Keratinocyte (primary cell): ENCODE data around the gene HYDIN. TPM values are rescaled to one million over a fixed set of nuclear protein-coding genes. Genes with fewer than 3 reads are reported as not detected.

Source experiments
- DNase-seq: peaks from one replicate; pipeline ENCODE4 v3.0.0-alpha.2; 2011; ENCODE audit warnings: low read depth, missing footprints, low spot score
- FAIRE-seq: peaks from 2 replicates; lab custom pipeline; 2011; peaks lifted over from hg19 to GRCh38; lab: Jason Lieb, UNC
- H2AFZ ChIP-seq: 2 replicates; pipeline ENCODE4 v1.6.0; 2012; ENCODE audit warnings: low read length, control low read depth, inconsistent platforms; ENCODE audit not compliant: control insufficient read depth
- H3K27ac ChIP-seq: 2 replicates; pipeline ENCODE4 v1.5.1; 2011; ENCODE audit warnings: low read length; ENCODE audit not compliant: control insufficient read depth, insufficient read depth
- H3K27me3 ChIP-seq: 3 replicates; pipeline ENCODE4 v1.6.0; 2011; ENCODE audit warnings: low read length; ENCODE audit not compliant: control insufficient read depth, insufficient read depth; ENCODE audit errors: extremely low read depth
- H3K36me3 ChIP-seq, 2 experiments: 2 replicates in 1 of 2; 3 replicates in 1 of 2; pipeline ENCODE4 v1.5.1; 2011; ENCODE audit warnings: low read length in 2 of 2, mild to moderate bottlenecking in 1 of 2; ENCODE audit not compliant: control insufficient read depth in 2 of 2, insufficient read depth in 2 of 2; ENCODE audit errors: extremely low read depth in 1 of 2
- H3K4me1 ChIP-seq: 3 replicates; pipeline ENCODE4 v1.5.1; 2011; ENCODE audit warnings: low read length; ENCODE audit not compliant: control insufficient read depth, insufficient read depth; ENCODE audit errors: extremely low read depth
- H3K4me2 ChIP-seq: 3 replicates; pipeline ENCODE4 v1.6.0; 2011; ENCODE audit warnings: low read depth, low read length; ENCODE audit not compliant: control insufficient read depth, insufficient read depth; ENCODE audit errors: extremely low read depth
- H3K4me3 ChIP-seq, 3 experiments: fragments of 200-600 bp in 1 of 3; sonication (generic) in 1 of 3; 2 replicates in 2 of 3; 3 replicates in 1 of 3; pipeline ENCODE4 v1.5.1; 2011 to 2016; ENCODE audit warnings: low read length in 3 of 3, mild to moderate bottlenecking in 3 of 3, control low read depth in 2 of 3, inconsistent platforms in 1 of 3, low read depth in 1 of 3, mixed read lengths in 1 of 3, mixed run types in 1 of 3, moderate library complexity in 1 of 3; ENCODE audit not compliant: control insufficient read depth in 2 of 3, insufficient read depth in 2 of 3; ENCODE audit errors: extremely low read depth in 1 of 3
- H3K79me2 ChIP-seq: 2 replicates; pipeline ENCODE4 v1.6.0; 2012; ENCODE audit warnings: low read length; ENCODE audit not compliant: control insufficient read depth, insufficient read depth
- H3K9ac ChIP-seq: 3 replicates; pipeline ENCODE4 v1.6.0; 2011; ENCODE audit warnings: low read length; ENCODE audit not compliant: control insufficient read depth, insufficient read depth; ENCODE audit errors: extremely low read depth
- H3K9me1 ChIP-seq: 3 replicates; pipeline ENCODE4 v1.6.0; 2011; ENCODE audit warnings: low read length; ENCODE audit not compliant: control insufficient read depth, insufficient read depth; ENCODE audit errors: extremely low read depth
- H3K9me3 ChIP-seq: 2 replicates; pipeline ENCODE4 v1.5.1; 2012; ENCODE audit warnings: low read depth, low read length; ENCODE audit not compliant: control insufficient read depth
- H4K20me1 ChIP-seq: 3 replicates; pipeline ENCODE4 v1.6.0; 2011; ENCODE audit warnings: low read length; ENCODE audit not compliant: control insufficient read depth, insufficient read depth; ENCODE audit errors: extremely low read depth
- CTCF ChIP-seq, 3 experiments: IDR thresholded peaks in 1 of 3; conservative IDR thresholded peaks in 1 of 3; optimal IDR thresholded peaks in 1 of 3; 2 replicates in 2 of 3; 3 replicates in 1 of 3; pipeline versions ENCODE3 to v1.5.1; 2011; ENCODE audit warnings: low read length in 3 of 3, mild to moderate bottlenecking in 3 of 3, moderate library complexity in 2 of 3, control low read depth in 1 of 3, inconsistent platforms in 1 of 3; ENCODE audit not compliant: insufficient read depth in 2 of 3; ENCODE audit errors: extremely low read depth in 1 of 3
- EZH2 ChIP-seq: IDR thresholded peaks from one replicate; pipeline ENCODE4 v1.6.1; 2012; ENCODE audit warnings: inconsistent platforms, mild to moderate bottlenecking, low read length, moderate library complexity
- dilution Hi-C: fragments of 300-500 bp; cut with MboI; formaldehyde crosslinking; loops from one replicate; pipeline ENCODE4 v1.7.0; 2020; ENCODE audit warnings: low sequenced_read_pairs; ENCODE audit not compliant: extremely low pct_ligation_motif_present
- polyA minus RNA-seq, 3 experiments: library from RNA; depleted of rRNA, polyadenylated mRNA; stranded (reverse); fragments of >200 nt; gene quantifications; 1 replicate in 1 of 3; 2 replicates in 1 of 3; 3 replicates in 1 of 3; pipeline ENCODE4 v1.2.3, GENCODE V29; 2011
- polyA plus RNA-seq, 5 experiments: library from polyadenylated mRNA; depleted of rRNA in 3 of 5; stranded (reverse) in 3 of 5; stranded (forward) in 1 of 5; unstranded in 1 of 5; fragments of >200 nt; gene quantifications; 1 replicate in 1 of 5; 2 replicates in 3 of 5; 3 replicates in 1 of 5; pipeline versions ENCODE4 v1.2.1 to v1.2.3, GENCODE V29; 2011 to 2012; ENCODE audit warnings: missing spikeins in 2 of 5, low read depth in 1 of 5, low replicate concordance in 1 of 5

Gene HYDIN
- polyA plus RNA-seq, result 0.41 to 0.62 TPM (median 0.49 TPM) in 3 replicates
- not detected for polyA plus RNA-seq (2011; ENCODE audit: low read depth)
- polyA plus RNA-seq (2011; cell fraction: cytosol; rRNA removed), result 0.26 and 0.49 TPM in 2 replicates
- polyA plus RNA-seq (2011; cell fraction: nucleus; rRNA removed), result 0.99 and 1.3 TPM in 2 replicates
- 0.18 TPM in 2 replicates for polyA plus RNA-seq (2012; ENCODE audit: low replicate concordance)
- polyA minus RNA-seq, result 0.86 to 1.5 TPM in 2 of 3 replicates, not detected in the other
- polyA minus RNA-seq (2011; cell fraction: cytosol; rRNA and poly(A)+ RNA removed), result not detected
- polyA minus RNA-seq (2011; cell fraction: nucleus; rRNA and poly(A)+ RNA removed), result 2.0 and 4.6 TPM in 2 replicates

GRCh38 chr16:71230122-71230845 is at the start of gene HYDIN:
TSS of gene HYDIN (minus strand) at chr16:71230722. CDS start at chr16:71186895, 43,827 bp downstream.
- TF ChIP-seq CTCF (optimal IDR thresholded peaks at IDR 0.05 in 1 of 3, IDR thresholded peaks at IDR 0.05 in 1 of 3, conservative IDR thresholded peaks at IDR 0.05 in 1 of 3; ENCODE audit: extremely low read depth in 1 of 3, insufficient read depth in 2 of 3, low read length in 3 of 3) (no peak), EZH2 (no peak)
- peak within 1 kb of the TSS; percentile 30 to 56 (median 55) for H3K4me3 ChIP-seq
- H4K20me1 ChIP-seq, result no peaks in the 10 kb centered on the region
- H3K27ac ChIP-seq, result no peak within 1 kb of the TSS
- DNase-seq (peak; percentile 5), FAIRE-seq (no peak)
- H3K4me1 ChIP-seq, result no peaks in the 10 kb centered on the region
- H3K4me2 ChIP-seq, result peak within 1 kb of the TSS; percentile 73
- no peaks in the 10 kb centered on the region for H3K9me3 ChIP-seq
- peak within 1 kb of the TSS; percentile 66 for H2AFZ ChIP-seq
- peak within 1 kb of the TSS; percentile 43 for H3K9ac ChIP-seq
- H3K9me1 ChIP-seq, result no peaks in the 10 kb centered on the region
- no peaks in the 10 kb centered on the region for H3K27me3 ChIP-seq
- dilution Hi-C loops, result no loop called here
- no peaks in the 10 kb centered on the region for H3K79me2 ChIP-seq
- H3K36me3 ChIP-seq, result no peaks in the 10 kb centered on the region

- H3K4me3 ChIP-seq, result no peak overlapping the region
- H3K79me2 ChIP-seq, result no peaks in the 10 kb centered on the region
- H2AFZ ChIP-seq, result no peak overlapping the region
- H3K36me3 ChIP-seq, result no peaks in the 10 kb centered on the region
- H3K27me3 ChIP-seq, result no peaks in the 10 kb centered on the region
- FAIRE-seq (no peak), DNase-seq (no peak)
- dilution Hi-C loops, result no loop called here
- no peak overlapping the region for H3K4me2 ChIP-seq
- TF ChIP-seq CTCF (optimal IDR thresholded peaks at IDR 0.05 in 1 of 3, IDR thresholded peaks at IDR 0.05 in 1 of 3, conservative IDR thresholded peaks at IDR 0.05 in 1 of 3; ENCODE audit: extremely low read depth in 1 of 3, insufficient read depth in 2 of 3, low read length in 3 of 3) (no peak), EZH2 (no peak)
- no peak overlapping the region for H3K27ac ChIP-seq
- no peaks in the 10 kb centered on the region for H3K9me3 ChIP-seq
- H3K4me1 ChIP-seq, result peaks cover 4% of the 10 kb centered on the region
- no peaks in the 10 kb centered on the region for H3K9me1 ChIP-seq
- no peak overlapping the region for H3K9ac ChIP-seq
- H4K20me1 ChIP-seq, result no peaks in the 10 kb centered on the region
Observed at GRCh38 chr16:71276589-71277334, 46.2 kb upstream of the HYDIN start.
